Activated CD4-positive, alpha-beta T cell treated with anti-CD3 and anti-CD28 coated beads for 48 hours (primary cell): ENCODE results near the gene TSEN34.

ENCODE experiments used
- DNase-seq: peaks from one replicate; pipeline ENCODE4 v3.0.0-alpha.2; 2020

The TSEN34 gene

GRCh38 chr19:54191011-54191810, at the start of gene TSEN34:
TSS of gene TSEN34 (plus strand) at chr19:54191308. CDS start at chr19:54191365, 57 bp downstream.
- peak; percentile 88 for DNase-seq

DNA sequence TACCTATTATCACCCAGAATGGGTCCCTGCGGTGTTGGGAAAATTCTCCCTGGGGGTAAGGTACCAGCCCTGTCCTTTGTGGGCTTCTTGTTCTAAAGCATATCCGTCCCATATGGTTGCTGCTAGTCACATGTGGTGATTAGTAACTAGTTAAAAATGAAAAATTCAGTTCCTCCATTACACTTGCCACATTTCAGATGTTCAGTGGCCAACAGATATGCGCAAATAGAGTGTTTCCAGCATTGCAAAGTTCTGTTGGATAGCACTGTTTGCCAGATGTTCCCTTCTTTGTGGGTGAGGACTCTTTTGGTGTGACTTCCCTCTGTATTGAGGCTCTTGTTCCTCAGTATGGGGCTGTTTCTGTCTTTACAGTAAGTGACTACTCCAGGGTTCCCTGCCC, 49.8 kb upstream of the TSEN34 start:
- no peak for DNase-seq

DNA sequence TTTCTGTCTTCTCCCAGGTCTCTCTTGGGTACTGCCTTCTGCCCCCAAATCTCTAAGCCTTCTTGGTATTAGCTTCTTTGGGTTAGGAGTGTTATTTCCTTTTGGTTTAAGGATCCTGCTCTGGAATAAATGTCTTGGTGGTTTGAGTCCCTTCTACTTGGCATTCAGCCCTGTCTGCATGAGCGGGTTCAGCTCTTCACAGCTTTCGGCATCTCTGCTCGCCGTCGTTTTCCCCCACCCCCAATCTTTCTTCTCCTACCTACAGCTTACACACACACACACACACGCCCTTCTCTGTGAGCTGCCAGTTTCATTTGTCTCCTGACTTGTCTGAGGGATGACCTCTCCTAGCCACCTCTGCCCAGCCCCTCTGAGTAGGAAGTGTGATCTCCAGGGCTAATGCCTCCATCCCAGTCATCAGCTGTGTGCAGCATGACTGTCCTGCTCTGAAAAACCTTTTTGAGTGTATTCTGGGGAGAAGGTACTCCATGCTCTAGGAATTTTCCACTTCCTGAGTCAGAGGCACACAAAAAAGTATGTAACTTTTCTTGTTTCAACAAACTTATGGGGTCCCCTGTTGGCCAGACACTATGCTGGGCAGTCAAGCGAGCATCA, 48.8 kb upstream of the TSEN34 start:
- no peak for DNase-seq

DNA sequence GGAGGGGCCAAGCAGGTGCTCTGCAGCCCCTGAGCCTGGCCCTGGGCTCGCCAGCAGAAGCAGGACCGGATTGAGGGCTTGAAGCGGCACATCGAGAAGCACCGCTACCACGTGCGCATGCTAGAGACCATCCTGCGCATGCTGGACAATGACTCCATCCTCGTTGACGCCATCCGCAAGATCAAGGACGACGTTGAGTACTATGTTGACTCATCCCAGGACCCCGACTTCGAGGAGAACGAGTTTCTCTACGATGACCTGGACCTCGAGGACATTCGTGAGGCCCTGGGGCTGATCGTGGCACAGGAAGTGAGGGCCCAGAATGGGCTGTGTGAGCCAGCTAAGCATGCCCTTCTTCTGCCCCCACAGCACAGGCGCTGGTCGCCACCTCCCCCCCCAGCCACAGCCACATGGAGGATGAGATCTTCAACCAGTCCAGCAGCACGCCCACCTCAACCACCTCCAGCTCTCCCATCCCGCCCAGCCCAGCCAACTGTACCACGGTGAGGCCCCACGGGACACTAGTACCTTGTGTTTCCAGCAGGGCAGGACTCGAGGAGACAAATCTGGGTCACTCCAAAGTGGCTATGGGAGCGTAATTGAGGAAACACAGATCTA, 45.5 kb upstream of the TSEN34 start:
- no peak for DNase-seq

- DNase-seq: no peak
Measured at GRCh38 chr19:54147676-54148075, 43.4 kb upstream of the TSEN34 start.

GRCh38 chr19:54148158-54148557, 43.0 kb upstream of the TSEN34 start:
- DNase-seq: no peak

GRCh38 chr19:54149021-54149812, 41.9 kb upstream of the TSEN34 start:
- no peak for DNase-seq

GRCh38 chr19:54151362-54152035, 39.6 kb upstream of the TSEN34 start:
- DNase-seq: no peak

- DNase-seq: no peak
Measured at GRCh38 chr19:54152267-54152666, 38.8 kb upstream of the TSEN34 start.

DNA sequence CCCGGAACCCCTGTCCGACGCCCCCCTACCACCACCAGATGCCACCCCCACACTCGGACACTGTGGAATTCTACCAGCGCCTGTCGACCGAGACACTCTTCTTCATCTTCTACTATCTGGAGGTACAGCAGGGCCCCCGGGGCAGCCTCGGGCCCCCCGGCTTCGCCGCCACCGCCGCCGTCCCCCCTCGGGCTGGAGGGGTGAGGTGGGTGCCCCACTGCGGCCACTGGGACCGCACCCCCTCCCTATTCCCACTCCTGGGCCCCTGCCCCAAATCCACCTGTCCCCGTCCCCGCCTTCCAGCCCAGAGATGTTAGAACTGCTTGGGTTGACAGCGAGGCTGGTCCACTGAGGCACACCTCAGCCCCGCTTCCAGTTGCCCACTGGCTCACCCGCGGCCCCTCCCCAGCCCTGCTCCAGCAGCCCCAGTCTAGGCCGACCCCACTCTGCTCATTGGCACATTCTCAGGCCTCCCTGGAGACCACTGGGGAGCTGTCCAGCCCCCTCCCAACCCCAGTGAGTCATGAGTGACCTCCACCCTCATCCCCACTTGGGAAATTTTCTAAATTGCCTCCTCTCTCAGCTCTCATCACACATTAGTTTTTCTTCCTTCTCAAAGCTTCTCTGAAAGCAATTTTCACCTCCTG, 38.1 kb upstream of the TSEN34 start:
- DNase-seq: no peak

DNA sequence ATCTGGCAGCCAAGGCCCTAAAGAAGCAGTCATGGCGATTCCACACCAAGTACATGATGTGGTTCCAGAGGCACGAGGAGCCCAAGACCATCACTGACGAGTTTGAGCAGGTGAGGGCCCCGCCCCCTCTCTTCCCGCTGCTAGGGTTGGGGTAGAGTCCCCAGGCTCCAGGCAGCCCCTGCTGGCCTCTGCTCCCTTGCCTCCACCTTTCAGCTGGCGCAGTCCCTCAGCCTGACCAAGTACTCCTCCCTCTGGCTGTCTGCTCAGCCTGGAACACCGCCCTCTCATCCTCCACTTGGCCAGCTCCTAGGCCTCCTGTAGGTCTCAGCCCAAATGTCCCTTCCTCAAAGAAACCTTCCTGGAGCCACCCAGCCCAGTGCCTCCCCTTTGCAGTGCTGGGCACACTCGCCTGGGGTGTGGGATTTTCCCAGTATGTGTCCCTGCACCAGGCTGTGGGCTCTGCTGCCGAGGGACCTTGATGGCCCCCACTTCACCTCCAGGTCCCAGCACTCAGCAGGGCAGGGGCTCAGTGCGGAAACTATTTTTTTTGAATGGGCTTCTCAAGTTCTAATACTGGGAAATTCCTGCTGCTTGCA, 37.3 kb upstream of the TSEN34 start:
- DNase-seq: no peak

DNA sequence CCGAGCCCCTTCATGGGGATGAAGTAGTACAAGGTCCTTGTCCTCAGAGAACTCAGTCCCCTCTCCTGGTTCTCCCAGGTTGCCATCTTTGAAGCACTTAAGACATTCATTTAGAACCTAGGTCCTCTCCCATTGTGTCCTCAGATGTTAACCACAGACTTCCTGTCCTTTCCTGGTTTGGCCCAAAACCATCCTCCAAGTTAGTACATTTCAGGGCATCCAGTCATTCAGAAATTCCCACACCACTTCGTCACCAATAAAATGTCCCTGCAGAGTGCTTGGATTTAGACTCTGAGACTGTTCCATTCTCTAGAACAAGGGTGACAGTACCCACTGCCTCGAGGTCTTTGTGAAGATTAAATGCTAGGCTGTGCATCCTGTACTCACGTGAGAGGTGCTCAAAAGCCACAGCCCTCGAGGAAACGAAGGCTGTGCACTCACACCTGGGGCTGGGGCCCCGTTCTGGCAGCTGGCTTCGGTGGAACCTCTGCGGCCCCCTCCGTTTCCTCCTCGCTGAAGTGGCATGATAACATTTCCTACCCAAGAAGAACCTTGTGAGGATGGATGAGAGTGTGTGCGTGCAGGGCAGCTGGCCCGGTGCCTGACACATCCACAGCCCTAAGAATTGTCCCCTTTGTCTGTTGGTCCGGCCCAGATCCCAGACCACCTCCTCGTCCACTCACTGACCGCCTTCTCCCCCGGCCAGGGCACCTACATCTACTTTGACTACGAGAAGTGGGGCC, 36.3 kb upstream of the TSEN34 start:
- DNase-seq: peak; percentile 58

GRCh38 chr19:54155694-54156093, 35.4 kb upstream of the TSEN34 start:
- no peak for DNase-seq

DNA sequence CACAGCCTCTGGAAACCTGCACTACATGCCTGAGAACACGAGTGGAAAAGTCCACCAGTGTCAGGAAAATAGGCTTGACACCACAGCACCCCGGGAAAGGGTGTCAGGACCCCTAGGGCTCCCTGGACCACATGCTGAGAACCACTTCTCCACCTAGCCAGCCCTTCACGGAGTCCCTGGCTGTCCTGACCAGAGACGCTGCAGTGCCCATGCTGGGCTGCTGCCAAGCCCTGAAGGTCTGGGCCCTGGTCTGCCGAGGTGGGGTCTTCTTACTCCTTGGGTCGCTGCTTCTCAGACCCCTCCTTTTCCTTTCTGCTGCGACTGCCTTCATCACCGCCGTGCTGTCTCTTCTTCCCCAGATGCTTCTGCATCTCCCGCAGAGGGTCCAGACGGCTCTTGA, 34.6 kb upstream of the TSEN34 start:
- no peak for DNase-seq

- DNase-seq: no peak
Measured at GRCh38 chr19:54156953-54157352, 34.2 kb upstream of the TSEN34 start.

DNA sequence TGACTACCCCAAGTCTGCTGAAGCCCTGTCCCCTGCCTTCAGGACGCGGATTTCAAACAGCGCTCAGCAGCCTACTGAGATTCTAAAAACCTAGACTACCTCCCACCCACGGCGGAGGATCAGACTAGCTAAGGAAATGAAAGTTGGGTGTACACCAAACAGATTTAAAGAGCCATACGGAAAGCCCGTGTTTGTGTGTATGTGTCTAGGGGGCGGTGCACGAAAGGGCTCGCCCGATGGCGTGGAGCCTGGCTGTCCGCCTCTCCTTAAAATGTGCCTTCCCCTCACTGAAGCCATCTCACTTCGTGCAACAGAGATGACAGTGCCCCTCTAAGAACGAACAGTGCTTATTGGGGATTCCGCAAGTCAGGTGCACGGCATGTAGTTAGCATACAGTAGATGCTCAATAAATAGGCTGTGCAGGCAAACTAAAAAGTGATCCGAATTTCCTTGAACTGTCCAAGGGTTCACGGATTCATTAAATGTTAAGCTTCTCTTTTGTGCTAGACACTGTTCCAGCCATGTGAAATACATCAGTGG, 32.2 kb upstream of the TSEN34 start:
- DNase-seq: peak; percentile 58

DNA sequence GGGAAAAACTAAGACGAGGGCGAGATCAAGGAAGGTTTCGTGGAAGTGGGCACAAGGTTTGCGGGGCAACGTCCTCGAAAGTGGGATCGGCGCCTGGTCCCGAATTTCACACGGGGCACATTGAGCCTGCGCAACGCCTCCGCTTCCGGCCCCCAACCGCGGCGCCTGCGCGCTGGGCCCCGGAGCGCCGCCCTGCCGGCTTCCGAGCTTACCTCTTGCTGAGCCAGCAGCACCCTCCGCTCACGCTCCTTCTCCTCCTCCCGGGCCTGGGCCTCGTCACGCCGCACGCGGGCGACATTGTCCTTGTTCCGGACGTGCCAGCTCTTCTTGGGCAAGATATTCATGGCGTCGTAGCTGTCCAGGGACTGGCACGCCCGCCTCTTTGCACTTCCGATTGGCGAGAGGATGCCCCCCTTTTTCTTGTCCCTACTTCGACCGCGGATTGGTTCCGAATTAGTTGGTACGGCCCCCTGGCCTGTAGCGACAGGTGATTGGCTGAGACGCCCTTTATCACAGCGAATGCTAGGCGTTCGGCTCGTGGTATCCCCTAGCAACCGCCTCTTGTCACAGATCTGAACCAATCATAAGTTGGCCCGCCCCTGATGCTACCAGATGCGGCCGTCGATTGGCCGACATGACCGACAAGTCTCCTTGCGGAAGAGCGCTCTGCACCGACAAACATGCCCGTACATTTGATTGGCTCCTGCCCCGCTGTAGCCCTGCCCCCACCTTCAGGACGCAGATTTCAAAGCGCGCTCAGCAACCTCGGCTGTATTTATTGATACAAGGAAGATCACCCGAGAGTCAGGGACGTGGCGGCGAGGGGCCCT, 31.5 kb upstream of the TSEN34 start, which contains the start of gene LENG1:
TSS of gene LENG1 (minus strand) at position 370 of the 830 bp plus-strand sequence. CDS start at position 344, 26 bp downstream.
- DNase-seq: peak; percentile 99

GRCh38 chr19:54160182-54160811, 30.8 kb upstream of the TSEN34 start:
- peak; percentile 22 for DNase-seq

GRCh38 chr19:54160854-54161253, 30.3 kb upstream of the TSEN34 start:
- DNase-seq: no peak
